CD4-positive, alpha-beta T cell treated with Interleukin-6 at 100 ng/mL for 8 hours (primary cell): Measurements from ENCODE around the gene CACNA1C.

ENCODE experiments used
- DNase-seq: peaks from one replicate; pipeline ENCODE4 v3.0.0-alpha.2; 2020; ENCODE audit warnings: mixed read lengths, low spot score

The CACNA1C gene

GRCh38 chr12:2171672-2172426 lies 119.1 kb downstream of the CACNA1C start:
- DNase-seq, result no peak

- DNase-seq, result no peak
Measured at GRCh38 chr12:2172491-2173214, 119.9 kb downstream of the CACNA1C start.

GRCh38 chr12:2173971-2174370 lies 121.2 kb downstream of the CACNA1C start:
- DNase-seq, result no peak

- no peak for DNase-seq
Measured at GRCh38 chr12:2177003-2177402, 124.2 kb downstream of the CACNA1C start.

- DNase-seq, result no peak
Measured at GRCh38 chr12:2177751-2178150, 125.0 kb downstream of the CACNA1C start.

- no peak for DNase-seq
Measured at GRCh38 chr12:2179058-2179457, 126.3 kb downstream of the CACNA1C start.

- no peak for DNase-seq
Measured at GRCh38 chr12:2179953-2180736, 127.4 kb downstream of the CACNA1C start.

- DNase-seq, result no peak
Measured at GRCh38 chr12:2180737-2181082, 127.9 kb downstream of the CACNA1C start.

GRCh38 chr12:2183556-2184541 lies 131.1 kb downstream of the CACNA1C start:
- DNase-seq, result no peak

- no peak for DNase-seq
Measured at GRCh38 chr12:2185751-2186341, 133.1 kb downstream of the CACNA1C start.

GRCh38 chr12:2187195-2187945 lies 134.6 kb downstream of the CACNA1C start:
- DNase-seq, result no peak

GRCh38 chr12:2190085-2190484 lies 137.3 kb downstream of the CACNA1C start:
- no peak for DNase-seq

GRCh38 chr12:2190896-2191533 lies 138.2 kb downstream of the CACNA1C start:
- no peak for DNase-seq

GRCh38 chr12:2191534-2192153 lies 138.9 kb downstream of the CACNA1C start:
- DNase-seq, result no peak

GRCh38 chr12:2192231-2192630 lies 139.4 kb downstream of the CACNA1C start:
- DNase-seq, result no peak

- DNase-seq, result no peak
Measured at GRCh38 chr12:2194060-2194459, 141.3 kb downstream of the CACNA1C start.

GRCh38 chr12:2194571-2194970 lies 141.8 kb downstream of the CACNA1C start:
- no peak for DNase-seq

GRCh38 chr12:2195085-2195484 lies 142.3 kb downstream of the CACNA1C start:
- no peak for DNase-seq

- no peak for DNase-seq
Measured at GRCh38 chr12:2198005-2198501, 145.3 kb downstream of the CACNA1C start.
